D721Med (cell line): ENCODE data around the gene TNS2.

Experiments
- DNase-seq: peaks from one replicate; pipeline ENCODE4 v3.0.0; 2011; ENCODE audit warnings: low spot score; ENCODE audit not compliant: insufficient read length
- FAIRE-seq: peaks from 2 replicates; lab custom pipeline; 2011; peaks lifted over from hg19 to GRCh38; lab: Jason Lieb, UNC
- CTCF ChIP-seq: IDR thresholded peaks from 2 replicates; pipeline ENCODE4 v1.5.1; 2012; ENCODE audit warnings: mild to moderate bottlenecking, control low read depth; ENCODE audit not compliant: insufficient read depth; ENCODE audit errors: missing control alignments

TNS2 gene

GRCh38 chr12:53059434-53060063, 9.7 kb downstream of the TNS2 start:
- FAIRE-seq (no peak), DNase-seq (no peak)
- TF ChIP-seq CTCF: no peak

GRCh38 chr12:53060064-53060720, 10.3 kb downstream of the TNS2 start:
- TF ChIP-seq CTCF: no peak
- no peak for DNase-seq
- FAIRE-seq: no peak

- FAIRE-seq (no peak), DNase-seq (no peak)
- no peak for TF ChIP-seq CTCF
These were observed 10.9 kb downstream of the TNS2 start for GRCh38 chr12:53060721-53061276.

GRCh38 chr12:53061404-53062010, 11.6 kb downstream of the TNS2 start:
- no peak for FAIRE-seq
- no peak for DNase-seq
- TF ChIP-seq CTCF: peak; percentile 29

- DNase-seq (no peak), FAIRE-seq (no peak)
- no peak for TF ChIP-seq CTCF
These were observed 12.4 kb downstream of the TNS2 start for GRCh38 chr12:53062011-53062961.

GRCh38 chr12:53062977-53063707, 13.3 kb downstream of the TNS2 start:
- DNase-seq: no peak
- no peak for TF ChIP-seq CTCF
- no peak for FAIRE-seq
